Natural killer cell (primary cell): ENCODE results near the gene MYCL. TPM values are rescaled to one million over a fixed set of nuclear protein-coding genes. Genes with fewer than 3 reads are reported as not detected.

ENCODE experiments used
- ATAC-seq, 3 donors: fragments of 150-1000 bp in 2 of 3; fragments of 200-7000 bp in 1 of 3; cut with Tn5 transposase; 1 replicate in 1 of 3; 2 replicates in 2 of 3; pipeline ENCODE4 v1.10.0; 2021; ENCODE audit warnings: mild to moderate bottlenecking in 2 of 3, moderate library complexity in 2 of 3
- DNase-seq, 2 donors: peaks; one replicate each; pipeline versions ENCODE4 v3.0.0 to v3.0.0-alpha.2; 2013 to 2021; ENCODE audit warnings: mixed read lengths in 1 of 2
- H3K27ac ChIP-seq: one replicate; pipeline ENCODE4 v1.5.1; 2013; ENCODE audit warnings: mild to moderate bottlenecking, low read length
- H3K27me3 ChIP-seq: one replicate; pipeline ENCODE4 v1.6.1; 2013; ENCODE audit warnings: low read length; ENCODE audit not compliant: control insufficient read depth, insufficient read depth
- H3K36me3 ChIP-seq: one replicate; pipeline ENCODE4 v1.6.1; 2013; ENCODE audit warnings: low read length; ENCODE audit not compliant: control insufficient read depth, insufficient read depth
- H3K4me1 ChIP-seq: one replicate; pipeline ENCODE4 v1.6.1; 2013; ENCODE audit warnings: low read length; ENCODE audit not compliant: control insufficient read depth, insufficient read depth
- H3K4me3 ChIP-seq: one replicate; pipeline ENCODE4 v1.5.1; 2013; ENCODE audit warnings: low read length
- H3K9me3 ChIP-seq: one replicate; pipeline ENCODE4 v1.6.1; 2013; ENCODE audit warnings: low read length; ENCODE audit not compliant: control insufficient read depth, insufficient read depth
- H3K27ac Mint-ChIP-seq, 2 donors: one replicate each; pipeline ENCODE4 v1.8.0; 2022; ENCODE audit warnings: mild to moderate bottlenecking in 2 of 2, mixed read lengths in 2 of 2, moderate library complexity in 1 of 2
- H3K27me3 Mint-ChIP-seq, 2 donors: one replicate each; pipeline ENCODE4 v1.8.0; 2022; ENCODE audit warnings: low read depth in 2 of 2, mixed read lengths in 2 of 2
- H3K36me3 Mint-ChIP-seq: one replicate; pipeline ENCODE4 v1.8.0; 2022; ENCODE audit warnings: mixed read lengths
- H3K4me1 Mint-ChIP-seq, 2 donors: one replicate each; pipeline ENCODE4 v1.8.0; 2022; ENCODE audit warnings: mixed read lengths in 2 of 2
- H3K4me3 Mint-ChIP-seq: one replicate; pipeline ENCODE4 v1.8.0; 2022; ENCODE audit warnings: mild to moderate bottlenecking, moderate library complexity, mixed read lengths
- H3K9me3 Mint-ChIP-seq, 2 donors: one replicate each; pipeline ENCODE4 v1.8.0; 2022; ENCODE audit warnings: mixed read lengths in 2 of 2
- WGBS: methylation state at CpG from one replicate; pipeline ENCODE4 v1.1.7; 2013; ENCODE audit warnings: missing lambda C conversion rate; ENCODE audit not compliant: insufficient coverage; 5-methylcytosine and 5-hydroxymethylcytosine counted together
- intact Hi-C: fragments of 100-400 bp; cut with micrococcal nuclease; formaldehyde crosslinking; loops from one replicate; pipeline ENCODE4 v1.14.2; 2022
- total RNA-seq, 4 donors: library from RNA; stranded (reverse); fragments of 120-200 nt in 1 of 4; gene quantifications; one replicate each; pipeline versions ENCODE4 v1.2.3 to v1.2.4, GENCODE V29; 2013 to 2022
- TF ChIP-seq, protein P1 (sequence below): fragments of 200-600 bp; IDR thresholded peaks from one replicate; pipeline ENCODE4 v1.8.0; 2022; ENCODE audit warnings: antibody characterized with exemption

Gene MYCL
- total RNA-seq, 3 donors from 2014 or later (not counting 1 experiment from before 2014, with no cell fraction given), result 0.70 to 1.9 (median 0.92) TPM

GRCh38 chr1:39898191-39898590, 3.5 kb downstream of the MYCL start:
- TF ChIP-seq, protein P1, sequence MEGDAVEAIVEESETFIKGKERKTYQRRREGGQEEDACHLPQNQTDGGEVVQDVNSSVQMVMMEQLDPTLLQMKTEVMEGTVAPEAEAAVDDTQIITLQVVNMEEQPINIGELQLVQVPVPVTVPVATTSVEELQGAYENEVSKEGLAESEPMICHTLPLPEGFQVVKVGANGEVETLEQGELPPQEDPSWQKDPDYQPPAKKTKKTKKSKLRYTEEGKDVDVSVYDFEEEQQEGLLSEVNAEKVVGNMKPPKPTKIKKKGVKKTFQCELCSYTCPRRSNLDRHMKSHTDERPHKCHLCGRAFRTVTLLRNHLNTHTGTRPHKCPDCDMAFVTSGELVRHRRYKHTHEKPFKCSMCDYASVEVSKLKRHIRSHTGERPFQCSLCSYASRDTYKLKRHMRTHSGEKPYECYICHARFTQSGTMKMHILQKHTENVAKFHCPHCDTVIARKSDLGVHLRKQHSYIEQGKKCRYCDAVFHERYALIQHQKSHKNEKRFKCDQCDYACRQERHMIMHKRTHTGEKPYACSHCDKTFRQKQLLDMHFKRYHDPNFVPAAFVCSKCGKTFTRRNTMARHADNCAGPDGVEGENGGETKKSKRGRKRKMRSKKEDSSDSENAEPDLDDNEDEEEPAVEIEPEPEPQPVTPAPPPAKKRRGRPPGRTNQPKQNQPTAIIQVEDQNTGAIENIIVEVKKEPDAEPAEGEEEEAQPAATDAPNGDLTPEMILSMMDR, result no peak
- intact Hi-C loops, result no loop called here
- no peak for ATAC-seq
- Mint-ChIP-seq H3K36me3 (no peaks in the 10 kb centered on the region), H3K27ac (no peak overlapping the region), H3K9me3 (no peaks in the 10 kb centered on the region), H3K27me3 (peaks cover 33 to 52% of the 10 kb centered on the region in 2 donors), H3K4me1 (peaks cover 0 to 12% of the 10 kb centered on the region in 2 donors), H3K4me3 (no peak overlapping the region)
- H3K4me3 ChIP-seq, result no peak overlapping the region
- WGBS, result 47% methylated on average over 2 of the region's 3 CpGs
- no peak overlapping the region for H3K27ac ChIP-seq
- H3K4me1 ChIP-seq, result peaks cover 16% of the 10 kb centered on the region
- H3K27me3 ChIP-seq, result peaks cover 19% of the 10 kb centered on the region
- H3K9me3 ChIP-seq, result no peaks in the 10 kb centered on the region
- H3K36me3 ChIP-seq, result no peaks in the 10 kb centered on the region
- no peak for DNase-seq

DNA sequence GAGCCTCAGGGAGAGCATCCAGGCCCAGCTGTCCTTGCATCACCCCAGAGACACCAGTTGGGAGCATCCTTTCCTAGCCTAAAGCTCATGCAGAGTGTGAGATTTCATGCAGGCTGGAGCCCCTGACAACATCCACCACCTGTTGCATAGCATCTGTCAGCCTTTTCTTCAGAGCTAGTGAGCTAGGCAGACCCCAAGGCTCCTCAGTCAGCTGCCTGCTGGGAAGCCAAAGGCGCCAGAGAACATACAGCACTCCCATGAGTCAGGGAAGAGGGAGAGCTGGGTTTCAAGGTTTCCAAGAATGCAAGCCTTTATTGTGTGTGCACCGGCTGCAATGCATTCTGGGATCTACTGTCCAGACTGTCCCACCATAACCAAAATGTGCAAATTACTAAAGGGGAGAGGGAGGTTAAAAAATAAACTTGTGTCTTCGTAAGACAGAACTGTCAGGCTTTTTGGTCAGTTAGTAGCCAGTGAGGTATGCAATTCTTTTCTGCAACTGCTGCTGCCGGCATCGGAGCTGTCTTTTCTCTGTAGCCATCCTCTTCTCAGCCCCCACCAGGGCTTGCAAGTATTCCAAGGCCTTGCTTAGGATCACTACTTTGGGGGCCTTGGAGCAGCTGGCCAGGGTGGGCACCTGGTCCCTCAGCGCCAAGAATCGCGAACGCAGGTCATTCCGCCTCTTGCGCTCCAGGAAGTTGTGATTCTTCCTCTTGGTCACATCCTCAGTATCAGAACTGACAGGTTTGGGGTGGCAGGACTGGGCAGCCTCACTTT, 4.6 kb downstream of the MYCL start:
- Histone ChIP-seq H3K4me3 (no peak overlapping the region), H3K9me3 (no peaks in the 10 kb centered on the region), H3K27ac (no peak overlapping the region), H3K27me3 (peaks cover 19% of the 10 kb centered on the region), H3K4me1 (peaks cover 10% of the 10 kb centered on the region), H3K36me3 (no peaks in the 10 kb centered on the region)
- Mint-ChIP-seq H3K4me3 (no peak overlapping the region), H3K27ac (no peak overlapping the region), H3K27me3 (peaks cover 31 to 58% of the 10 kb centered on the region in 2 donors), H3K4me1 (peaks cover 0 to 6% of the 10 kb centered on the region in 2 donors), H3K36me3 (no peaks in the 10 kb centered on the region), H3K9me3 (no peaks in the 10 kb centered on the region)
- WGBS, result 92% methylated on average over 11 of the region's 11 CpGs
- TF ChIP-seq, protein P1, result no peak
- intact Hi-C loops, result no loop called here
- ATAC-seq, result no peak
- no peak for DNase-seq

- Histone ChIP-seq H3K27me3 (peaks cover 19% of the 10 kb centered on the region), H3K4me3 (no peak overlapping the region), H3K36me3 (no peaks in the 10 kb centered on the region), H3K4me1 (peaks cover under 1% of the 10 kb centered on the region), H3K27ac (no peak overlapping the region), H3K9me3 (no peaks in the 10 kb centered on the region)
- TF ChIP-seq, protein P1, result no peak
- Mint-ChIP-seq H3K4me1 (peaks cover 0 to 3% of the 10 kb centered on the region in 2 donors), H3K9me3 (no peaks in the 10 kb centered on the region), H3K27ac (no peak overlapping the region), H3K27me3 (peaks cover 32 to 59% of the 10 kb centered on the region in 2 donors), H3K36me3 (no peaks in the 10 kb centered on the region), H3K4me3 (no peak overlapping the region)
- no peak for DNase-seq
- ATAC-seq, result no peak
- intact Hi-C loops, result no loop called here
- 77% methylated on average over 5 of the region's 5 CpGs for WGBS
Measured at GRCh38 chr1:39895731-39896480, 5.8 kb downstream of the MYCL start.
